HEK293T (cell line): ENCODE measurements around the gene ARMC9.

Source experiments
- BHLHE40 ChIP-seq: fragments of 450-650 bp; IDR thresholded peaks from 2 replicates; pipeline ENCODE4 v1.6.1; 2016; ENCODE audit warnings: mild to moderate bottlenecking, moderate library complexity, borderline replicate concordance
- FOXK2 ChIP-seq: fragments of 450-650 bp; IDR thresholded peaks from 2 replicates; pipeline ENCODE4 v1.6.1; 2016; ENCODE audit warnings: mild to moderate bottlenecking
- SP1 ChIP-seq: fragments of 450-650 bp; IDR thresholded peaks from 2 replicates; pipeline ENCODE4 v1.6.1; 2017

DNA sequence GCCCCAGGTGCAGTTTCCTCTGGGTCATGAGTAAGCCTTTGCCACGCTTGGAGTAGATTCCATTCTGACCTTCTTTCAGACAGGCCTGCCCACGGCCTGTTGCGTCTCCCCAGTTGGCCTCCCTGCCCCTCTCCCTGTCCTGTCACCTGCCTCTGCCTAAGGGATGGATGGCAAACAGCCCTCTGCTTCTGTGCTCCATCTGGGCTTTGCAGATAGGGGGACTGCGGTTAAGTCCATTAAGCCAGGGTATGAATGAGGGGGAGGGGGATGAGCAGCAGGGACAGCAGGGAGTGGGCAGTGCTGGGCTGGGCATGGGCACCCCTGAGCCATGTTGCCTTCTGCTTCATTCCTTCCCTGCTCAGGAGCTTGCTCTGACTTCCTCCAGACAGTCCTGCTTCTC lies 159.5 kb downstream of the ARMC9 start:
- TF ChIP-seq FOXK2 (no peak), SP1 (no peak), BHLHE40 (no peak)
